ENCODE measurements around the gene COASY.

The COASY gene

GRCh38 chr17:42577532-42578281 is 15.8 kb downstream of the COASY start, which contains the start of gene PSMC3IP:
PSMC3IP (minus strand) TSS chr17:42577729; CDS start chr17:42577686, 43 bp downstream.
- Histone ChIP-seq H4K20me1 (ENCODE audit: insufficient read depth, low read length) (no peaks in the 10 kb centered on the region), H3K27ac (ENCODE audit: low read length) (peak within 1 kb of the TSS; percentile 92), H2AFZ (ENCODE audit: low read depth, low read length) (peak within 1 kb of the TSS; percentile 76), H3K4me3 (ENCODE audit: low read length) (peak within 1 kb of the TSS; percentile 97), H3K9ac (ENCODE audit: low read length) (peak within 1 kb of the TSS; percentile 99), H3K4me2 (ENCODE audit: low read length) (peak within 1 kb of the TSS; percentile 98), H3K4me1 (ENCODE audit: low read length) (peaks cover 24% of the 10 kb centered on the region), H3K79me2 (ENCODE audit: low read length) (peaks cover 38% of the 10 kb centered on the region), H3K9me3 (ENCODE audit: insufficient read depth, low read length) (no peaks in the 10 kb centered on the region), H3K36me3 (replicated peaks; ENCODE audit: low read depth, low read length) (peaks cover 61% of the 10 kb centered on the region), H3K27me3 (ENCODE audit: low read depth, low read length) (no peaks in the 10 kb centered on the region)
- TF ChIP-seq EZH2phosphoT487 (IDR thresholded peaks at IDR 0.05; ENCODE audit: low read depth) (no peak), CTCF (IDR thresholded peaks at IDR 0.05; ENCODE audit: low read depth, low read length) (peak; percentile 31)

- Histone ChIP-seq H3K9me3 (ENCODE audit: insufficient read depth, low read length) (no peaks in the 10 kb centered on the region), H3K4me3 (ENCODE audit: low read length) (peak overlapping the region; percentile 97), H4K20me1 (ENCODE audit: insufficient read depth, low read length) (no peaks in the 10 kb centered on the region), H2AFZ (ENCODE audit: low read depth, low read length) (no peak overlapping the region), H3K27ac (ENCODE audit: low read length) (peak overlapping the region; percentile 92), H3K36me3 (replicated peaks; ENCODE audit: low read depth, low read length) (peaks cover 61% of the 10 kb centered on the region), H3K4me1 (ENCODE audit: low read length) (peaks cover 24% of the 10 kb centered on the region), H3K4me2 (ENCODE audit: low read length) (peak overlapping the region; percentile 84), H3K27me3 (ENCODE audit: low read depth, low read length) (no peaks in the 10 kb centered on the region), H3K9ac (ENCODE audit: low read length) (peak overlapping the region; percentile 99), H3K79me2 (ENCODE audit: low read length) (peaks cover 38% of the 10 kb centered on the region)
- TF ChIP-seq EZH2phosphoT487 (IDR thresholded peaks at IDR 0.05; ENCODE audit: low read depth) = no peak
- peak; percentile 78 for TF ChIP-seq CTCF (IDR thresholded peaks at IDR 0.05; ENCODE audit: low read depth, low read length)
Observed at GRCh38 chr17:42578282-42578869, 16.4 kb downstream of the COASY start.

- H3K4me1 ChIP-seq (ENCODE audit: low read length) = peaks cover 24% of the 10 kb centered on the region
- H3K27me3 ChIP-seq (ENCODE audit: low read depth, low read length) = no peaks in the 10 kb centered on the region
- no peak overlapping the region for H3K4me3 ChIP-seq (ENCODE audit: low read length)
- no peaks in the 10 kb centered on the region for H3K9me3 ChIP-seq (ENCODE audit: insufficient read depth, low read length)
- H4K20me1 ChIP-seq (ENCODE audit: insufficient read depth, low read length) = no peaks in the 10 kb centered on the region
- no peak for TF ChIP-seq CTCF (IDR thresholded peaks at IDR 0.05; ENCODE audit: low read depth, low read length)
- no peak for TF ChIP-seq EZH2phosphoT487 (IDR thresholded peaks at IDR 0.05; ENCODE audit: low read depth)
- H3K27ac ChIP-seq (ENCODE audit: low read length) = no peak overlapping the region
- no peak overlapping the region for H2AFZ ChIP-seq (ENCODE audit: low read depth, low read length)
- H3K79me2 ChIP-seq (ENCODE audit: low read length) = peaks cover 38% of the 10 kb centered on the region
- no peak overlapping the region for H3K4me2 ChIP-seq (ENCODE audit: low read length)
- peaks cover 60% of the 10 kb centered on the region for H3K36me3 ChIP-seq (replicated peaks; ENCODE audit: low read depth, low read length)
- no peak overlapping the region for H3K9ac ChIP-seq (ENCODE audit: low read length)
Observed at GRCh38 chr17:42579794-42580551, 18.0 kb downstream of the COASY start.

Data from OCI-LY3 (cell line).